Left lung (tissue), 10 donors: ENCODE measurements around the gene PRPF8. TPM values are rescaled to one million over a fixed set of nuclear protein-coding genes. Genes with fewer than 3 reads are reported as not detected.
"Not testable (repeated sequence)": the region's sequence is repeated elsewhere in the genome, so short reads cannot be mapped to it uniquely, and the experiment has no call there.

Experiments
- ATAC-seq: fragments of 200-7000 bp; cut with Tn5 transposase; one replicate; pipeline ENCODE4 v1.9.1; 2020; ENCODE audit warnings: moderate library complexity
- DNase-seq, 4 donors: peaks; one replicate each; pipeline ENCODE4 v3.0.0-alpha.2; 2013 to 2020
- H3K27ac ChIP-seq, 2 donors: fragments of 200-600 bp; sonication (generic) in 1 of 2; one replicate each; pipeline versions ENCODE4 v1.5.0 to v1.8.0; 2020 to 2021
- H3K27me3 ChIP-seq, 2 donors: fragments of 200-600 bp; sonication (generic) in 1 of 2; one replicate each; pipeline versions ENCODE4 v1.5.0 to v1.8.0; 2020 to 2021
- H3K36me3 ChIP-seq, 2 donors: fragments of 200-600 bp; sonication (generic) in 1 of 2; one replicate each; pipeline versions ENCODE4 v1.5.0 to v1.8.0; 2020 to 2021
- H3K4me1 ChIP-seq, 2 donors: fragments of 200-600 bp; one replicate each; pipeline ENCODE4 v1.8.0; 2021
- H3K4me3 ChIP-seq, 2 donors: fragments of 200-600 bp; sonication (generic) in 1 of 2; one replicate each; pipeline versions ENCODE4 v1.5.0 to v1.8.0; 2020 to 2021; ENCODE audit warnings: mild to moderate bottlenecking in 1 of 2
- H3K9me3 ChIP-seq, 2 donors: fragments of 200-600 bp; sonication (generic) in 1 of 2; one replicate each; pipeline versions ENCODE4 v1.5.0 to v1.8.0; 2020 to 2021
- CTCF ChIP-seq, 2 donors: fragments of 200-600 bp; sonication (generic) in 1 of 2; IDR thresholded peaks; one replicate each; pipeline versions ENCODE4 v1.5.0 to v1.8.0; 2021; ENCODE audit warnings: antibody characterized with exemption in 2 of 2
- intact Hi-C, 2 donors: fragments of 100-400 bp; cut with DNase I; formaldehyde crosslinking; loops; one replicate each; pipeline versions ENCODE4 v1.11.2 to v1.14.2; 2022
- polyA plus RNA-seq, 6 donors: library from polyadenylated mRNA; unstranded; fragments of 120-200 nt; gene quantifications; one replicate each; pipeline ENCODE4 v1.2.1, GENCODE V29; 2013; ENCODE audit not compliant: insufficient read length in 6 of 6
- total RNA-seq, 2 donors: library from RNA; stranded (reverse); fragmentation: NEBNext Ultra II Directional; extraction: Animal tissue kit (Norgen Biotek cat#: 25700); gene quantifications; one replicate each; pipeline ENCODE4 v1.2.1, GENCODE V29; 2021
- donor health status: DM: no; HTN: yes; CAD: no.
- donor health status: DM: no; HTN: no; CAD: no.

The PRPF8 gene
- total and polyA plus RNA-seq, 8 donors = 230 to 364 (median 329) TPM

- intact Hi-C loops = no loop called here
- Histone ChIP-seq H3K4me3 (peak overlapping the region; percentile 64 to 73), H3K27me3 (peaks cover 0 to 16% of the 10 kb centered on the region in 2 donors), H3K36me3 (peaks cover 0 to 45% of the 10 kb centered on the region in 2 donors), H3K27ac (peak overlapping the region; percentile 64 to 68), H3K4me1 (peaks cover 43 to 68% of the 10 kb centered on the region in 2 donors), H3K9me3 (no peaks in the 10 kb centered on the region)
- TF ChIP-seq CTCF (IDR thresholded peaks at IDR 0.05) = no peak
- peak in 1 of 4 donors; percentile 42 for DNase-seq
- ATAC-seq = no peak
Observed at GRCh38 chr17:1710807-1711553, 26.3 kb upstream of the PRPF8 start.

- H3K4me3 ChIP-seq = peak within 1 kb of the TSS; percentile 64 to 73
- peak within 1 kb of the TSS; percentile 64 to 68 for H3K27ac ChIP-seq
- DNase-seq = peak; percentile 46 to 92 (median 76)
- peaks cover 0 to 16% of the 10 kb centered on the region in 2 donors for H3K27me3 ChIP-seq
- intact Hi-C loops = no loop called here
- no peaks in the 10 kb centered on the region for H3K9me3 ChIP-seq
- H3K36me3 ChIP-seq = peaks cover 0 to 45% of the 10 kb centered on the region in 2 donors
- peak; percentile 72 for ATAC-seq
- no peak for TF ChIP-seq CTCF (IDR thresholded peaks at IDR 0.05)
- peaks cover 43 to 68% of the 10 kb centered on the region in 2 donors for H3K4me1 ChIP-seq
Observed at GRCh38 chr17:1709971-1710806, 25.5 kb upstream of the PRPF8 start, which contains the start of gene TLCD2. Gene TLCD2 (minus strand): TSS chr17:1710377. CDS start chr17:1710242, 135 bp downstream.

GRCh38 chr17:1709403-1709951 is 24.8 kb upstream of the PRPF8 start:
- Histone ChIP-seq H3K4me3 (peak overlapping the region; percentile 64 to 73), H3K27ac (peak overlapping the region; percentile 64 to 68), H3K36me3 (peaks cover 0 to 44% of the 10 kb centered on the region in 2 donors), H3K4me1 (peaks cover 43 to 61% of the 10 kb centered on the region in 2 donors), H3K9me3 (no peaks in the 10 kb centered on the region), H3K27me3 (peaks cover 0 to 16% of the 10 kb centered on the region in 2 donors)
- intact Hi-C loops = no loop called here
- DNase-seq (no peak), ATAC-seq (peak; percentile 4)
- TF ChIP-seq CTCF (IDR thresholded peaks at IDR 0.05) = no peak

- H3K9me3 ChIP-seq, ATAC-seq, intact Hi-C loops, H3K4me3 ChIP-seq, H3K27ac ChIP-seq: not testable (repeated sequence)
- peak in 1 of 4 donors; percentile 38 for DNase-seq
- H3K4me1 ChIP-seq = peaks cover 38 to 55% of the 10 kb centered on the region in 2 donors
- peaks cover 0 to 38% of the 10 kb centered on the region in 2 donors for H3K36me3 ChIP-seq
- H3K27me3 ChIP-seq = peaks cover 0 to 16% of the 10 kb centered on the region in 2 donors
Observed at GRCh38 chr17:1708791-1709346, 24.2 kb upstream of the PRPF8 start.

GRCh38 chr17:1707107-1707506 is 22.4 kb upstream of the PRPF8 start:
- intact Hi-C loops = no loop called here
- no peak overlapping the region for H3K4me3 ChIP-seq
- H3K4me1 ChIP-seq = peaks cover 23 to 37% of the 10 kb centered on the region in 2 donors
- no peaks in the 10 kb centered on the region for H3K9me3 ChIP-seq
- ATAC-seq (no peak), DNase-seq (no peak)
- H3K27me3 ChIP-seq = peaks cover 0 to 16% of the 10 kb centered on the region in 2 donors
- H3K27ac ChIP-seq = no peak overlapping the region
- H3K36me3 ChIP-seq = peaks cover 0 to 20% of the 10 kb centered on the region in 2 donors
- TF ChIP-seq CTCF (IDR thresholded peaks at IDR 0.05) = no peak
